Epithelial cell of proximal tubule (primary cell): Measurements from ENCODE around the gene CD247. TPM values are rescaled to one million over a fixed set of nuclear protein-coding genes. Genes with fewer than 3 reads are reported as not detected.

Experiments used
- DNase-seq: peaks from one replicate; pipeline ENCODE4 v3.0.0-alpha.2; 2011; ENCODE audit warnings: low read depth
- H3K4me3 ChIP-seq: 2 replicates; pipeline ENCODE4 v1.5.1; 2011; ENCODE audit warnings: low read depth, mild to moderate bottlenecking, low read length
- CTCF ChIP-seq: conservative IDR thresholded peaks from 2 replicates; pipeline ENCODE4 v1.5.1; 2012; ENCODE audit warnings: low read depth, mild to moderate bottlenecking, low read length
- total RNA-seq: library from RNA; depleted of rRNA; stranded (reverse); fragments of >200 nt; gene quantifications from 2 replicates; pipeline ENCODE4 v1.2.3, GENCODE V29; 2015

CD247 gene
- total RNA-seq, 1 donor from 2014 or later = not detected

GRCh38 chr1:167516404-167517388, 1.6 kb downstream of the CD247 start:
- no peak overlapping the region for H3K4me3 ChIP-seq
- DNase-seq = no peak
- no peak for TF ChIP-seq CTCF

- no peak for DNase-seq
- H3K4me3 ChIP-seq = no peak overlapping the region
- no peak for TF ChIP-seq CTCF
Measured at GRCh38 chr1:167515893-167516321, 2.4 kb downstream of the CD247 start.

- DNase-seq = no peak
Measured at GRCh38 chr1:167515461-167515860, 2.9 kb downstream of the CD247 start.

GRCh38 chr1:167514288-167514687, 4.0 kb downstream of the CD247 start:
- no peak for TF ChIP-seq CTCF
- no peak for DNase-seq
- no peak overlapping the region for H3K4me3 ChIP-seq

More at GRCh38 chr1:167515461-167515860, 2.9 kb downstream of the CD247 start:
- TF ChIP-seq CTCF = no peak
- no peak overlapping the region for H3K4me3 ChIP-seq

GRCh38 chr1:167512046-167512654, 6.2 kb downstream of the CD247 start:
- no peak overlapping the region for H3K4me3 ChIP-seq
- no peak for DNase-seq
- no peak for TF ChIP-seq CTCF

GRCh38 chr1:167511374-167511986, 6.8 kb downstream of the CD247 start:
- DNase-seq = no peak
- no peak overlapping the region for H3K4me3 ChIP-seq
- no peak for TF ChIP-seq CTCF
